Effector memory CD8-positive, alpha-beta T cell (primary cell): ENCODE results near the gene DNAH6.
"Not testable (repeated sequence)": the region's sequence is repeated elsewhere in the genome, so short reads cannot be mapped to it uniquely, and the experiment has no call there.

ENCODE experiments used
- ATAC-seq: fragments of 150-1000 bp; cut with Tn5 transposase; replicated peaks from 2 replicates; pipeline ENCODE4 v1.10.0; 2021; ENCODE audit warnings: mild to moderate bottlenecking, moderate library complexity
- DNase-seq, 3 experiments: peaks; one replicate each; pipeline ENCODE4 v3.0.0; 2021
- H3K27ac Mint-ChIP-seq, 2 donors: one replicate each; pipeline ENCODE4 v1.8.0; 2022; ENCODE audit warnings: mild to moderate bottlenecking in 2 of 2, mixed read lengths in 2 of 2, moderate library complexity in 2 of 2
- H3K27me3 Mint-ChIP-seq, 2 donors: one replicate each; pipeline ENCODE4 v1.8.0; 2022; ENCODE audit warnings: mixed read lengths in 2 of 2
- H3K36me3 Mint-ChIP-seq: one replicate; pipeline ENCODE4 v1.8.0; 2022; ENCODE audit warnings: mild to moderate bottlenecking, moderate library complexity, mixed read lengths; ENCODE audit not compliant: insufficient read depth
- H3K4me1 Mint-ChIP-seq, 2 donors: one replicate each; pipeline ENCODE4 v1.8.0; 2022; ENCODE audit warnings: low read depth in 2 of 2, mixed read lengths in 2 of 2
- H3K4me3 Mint-ChIP-seq, 2 donors: one replicate each; pipeline ENCODE4 v1.8.0; 2022; ENCODE audit warnings: mild to moderate bottlenecking in 2 of 2, mixed read lengths in 2 of 2, moderate library complexity in 2 of 2
- H3K9me3 Mint-ChIP-seq, 2 donors: one replicate each; pipeline ENCODE4 v1.8.0; 2022; ENCODE audit warnings: mixed read lengths in 2 of 2

The DNAH6 gene

DNA sequence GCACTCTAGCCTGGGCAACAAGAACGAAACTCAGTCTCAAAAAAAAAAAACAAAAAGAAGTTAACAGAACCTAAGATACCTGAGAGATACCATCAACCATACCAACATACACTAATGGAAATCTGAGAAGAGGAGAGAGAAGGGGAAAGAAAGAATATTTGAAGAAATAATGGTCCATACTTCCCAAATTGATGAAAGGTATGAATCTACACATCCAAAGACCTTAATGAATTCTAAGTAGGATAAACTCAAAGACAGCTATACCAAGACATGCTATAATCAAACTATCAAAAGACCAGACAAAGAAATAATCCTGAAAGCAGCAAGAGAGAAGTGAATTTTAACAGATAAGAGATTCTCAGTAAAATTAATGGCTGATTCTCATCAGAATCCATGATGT is 255.0 kb downstream of the DNAH6 start:
- Mint-ChIP-seq H3K27me3 (no peaks in the 10 kb centered on the region), H3K4me1 (peaks cover 0 to 5% of the 10 kb centered on the region in 2 donors), H3K27ac (no peak overlapping the region), H3K9me3 (peaks cover 8 to 25% of the 10 kb centered on the region in 2 donors), H3K36me3 (no peaks in the 10 kb centered on the region), H3K4me3 (no peak overlapping the region)
- no peak for DNase-seq
- no peak for ATAC-seq

DNA sequence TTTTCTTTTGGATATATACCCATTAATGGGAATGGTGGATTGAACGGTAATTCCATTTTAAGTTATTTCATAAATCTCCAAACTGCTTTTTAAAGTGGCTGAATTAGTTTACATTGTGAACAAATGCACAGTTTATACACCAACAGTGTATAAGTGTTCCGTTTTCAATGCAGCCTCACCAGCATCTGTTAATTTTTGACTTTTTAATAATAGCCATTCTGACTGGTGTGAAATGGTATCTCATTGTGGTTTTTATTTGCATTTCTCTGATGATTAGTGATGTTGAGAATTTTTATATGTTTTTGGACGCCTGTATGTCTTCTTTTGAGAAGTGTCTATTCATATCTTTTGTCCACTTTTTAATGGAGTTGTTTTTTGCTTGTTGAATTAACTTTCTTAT is 257.3 kb downstream of the DNAH6 start:
- not testable (repeated sequence) for H3K4me1 Mint-ChIP-seq, H3K4me3 Mint-ChIP-seq, H3K36me3 Mint-ChIP-seq, ATAC-seq, H3K27ac Mint-ChIP-seq, DNase-seq, H3K27me3 Mint-ChIP-seq
- peaks cover 8 to 25% of the 10 kb centered on the region in 2 donors for H3K9me3 Mint-ChIP-seq

- Mint-ChIP-seq H3K4me3 (no peak overlapping the region), H3K4me1 (peaks cover 26 to 29% of the 10 kb centered on the region in 2 donors), H3K9me3 (peaks cover 6 to 22% of the 10 kb centered on the region in 2 donors), H3K27ac (no peak overlapping the region), H3K27me3 (no peaks in the 10 kb centered on the region), H3K36me3 (peaks cover 3% of the 10 kb centered on the region)
- ATAC-seq (no peak), DNase-seq (no peak)
Observed at GRCh38 chr2:84776011-84776410, 259.7 kb downstream of the DNAH6 start.

GRCh38 chr2:84778911-84779690 is 262.8 kb downstream of the DNAH6 start:
- H3K4me1 Mint-ChIP-seq: peaks cover 50 to 54% of the 10 kb centered on the region in 2 donors
- H3K27me3 Mint-ChIP-seq: no peaks in the 10 kb centered on the region
- H3K36me3 Mint-ChIP-seq: peaks cover 4% of the 10 kb centered on the region
- DNase-seq (no peak), ATAC-seq (peak; percentile 6)
- peaks cover 3 to 16% of the 10 kb centered on the region in 2 donors for H3K9me3 Mint-ChIP-seq
- H3K27ac Mint-ChIP-seq: peak overlapping the region; percentile 53 to 84
- peak overlapping the region; percentile 28 to 31 for H3K4me3 Mint-ChIP-seq

GRCh38 chr2:84779781-84780180 is 263.5 kb downstream of the DNAH6 start:
- Mint-ChIP-seq H3K4me3 (peak overlapping the region; percentile 11 to 24), H3K4me1 (peaks cover 55 to 59% of the 10 kb centered on the region in 2 donors), H3K36me3 (peaks cover 4% of the 10 kb centered on the region), H3K9me3 (peaks cover 3 to 10% of the 10 kb centered on the region in 2 donors), H3K27me3 (no peaks in the 10 kb centered on the region), H3K27ac (peak overlapping the region; percentile 53 to 84)
- DNase-seq: no peak
- ATAC-seq: no peak

GRCh38 chr2:84781942-84782716 is 265.8 kb downstream of the DNAH6 start:
- peaks cover 2 to 8% of the 10 kb centered on the region in 2 donors for H3K9me3 Mint-ChIP-seq
- DNase-seq (peak; percentile 42 to 47 (median 44)), ATAC-seq (peak; percentile 83)
- peak overlapping the region; percentile 64 to 84 for H3K27ac Mint-ChIP-seq
- peak overlapping the region; percentile 53 to 62 for H3K4me3 Mint-ChIP-seq
- H3K4me1 Mint-ChIP-seq: peaks cover 56 to 66% of the 10 kb centered on the region in 2 donors
- peaks cover 4% of the 10 kb centered on the region for H3K36me3 Mint-ChIP-seq
- no peaks in the 10 kb centered on the region for H3K27me3 Mint-ChIP-seq

DNA sequence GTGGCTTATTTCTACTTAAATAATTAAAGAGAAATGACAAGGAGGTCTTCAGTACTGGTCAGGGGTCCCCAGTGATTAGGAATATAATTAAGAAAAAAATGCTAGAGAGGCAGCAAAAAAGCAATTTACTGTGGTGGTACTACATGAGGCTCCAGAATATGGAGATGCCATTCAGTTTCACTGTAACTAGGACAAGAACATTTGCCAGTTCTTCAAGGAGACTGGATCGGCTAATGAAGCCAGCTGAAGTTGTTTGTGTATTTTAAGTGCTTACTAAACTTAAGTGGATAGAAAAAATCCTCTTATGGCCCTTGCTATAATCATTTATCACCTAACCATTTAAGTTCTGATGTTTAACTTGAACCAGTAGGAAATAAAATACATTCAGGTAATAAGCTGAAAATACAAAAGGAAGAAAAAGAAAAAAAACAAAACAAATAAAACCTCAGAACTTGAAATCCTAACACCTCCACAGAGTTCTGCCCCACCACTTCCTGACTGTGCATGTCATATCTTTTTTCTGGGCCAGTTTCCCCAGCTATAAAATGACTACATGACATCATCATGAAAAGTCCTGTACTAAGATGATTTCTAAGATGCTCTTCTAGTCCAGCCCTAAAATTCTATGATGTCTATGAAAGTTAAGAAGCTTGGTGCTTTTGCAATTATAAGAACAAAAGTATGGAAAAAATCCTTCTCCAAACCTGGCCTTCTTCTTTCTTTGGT is 266.6 kb downstream of the DNAH6 start:
- Mint-ChIP-seq H3K27me3 (no peaks in the 10 kb centered on the region), H3K9me3 (peaks cover 2 to 8% of the 10 kb centered on the region in 2 donors), H3K4me1 (peaks cover 58 to 70% of the 10 kb centered on the region in 2 donors), H3K27ac (peak overlapping the region; percentile 64 to 84), H3K36me3 (peaks cover 4% of the 10 kb centered on the region), H3K4me3 (peak overlapping the region; percentile 53 to 62)
- ATAC-seq (peak; percentile 87), DNase-seq (peak; percentile 44 to 46 (median 44))

GRCh38 chr2:84785950-84786349 is 269.7 kb downstream of the DNAH6 start:
- peaks cover 2% of the 10 kb centered on the region for H3K36me3 Mint-ChIP-seq
- no peak overlapping the region for H3K27ac Mint-ChIP-seq
- H3K4me1 Mint-ChIP-seq: peaks cover 32 to 42% of the 10 kb centered on the region in 2 donors
- DNase-seq: no peak
- ATAC-seq: no peak
- no peak overlapping the region for H3K4me3 Mint-ChIP-seq
- H3K9me3 Mint-ChIP-seq: peaks cover 2 to 8% of the 10 kb centered on the region in 2 donors
- no peaks in the 10 kb centered on the region for H3K27me3 Mint-ChIP-seq

- Mint-ChIP-seq H3K27ac (no peak overlapping the region), H3K36me3 (no peaks in the 10 kb centered on the region), H3K9me3 (peaks cover 2 to 8% of the 10 kb centered on the region in 2 donors), H3K27me3 (no peaks in the 10 kb centered on the region), H3K4me1 (peaks cover 27 to 35% of the 10 kb centered on the region in 2 donors), H3K4me3 (no peak overlapping the region)
- DNase-seq (no peak), ATAC-seq (no peak)
Observed at GRCh38 chr2:84786601-84787000, 270.3 kb downstream of the DNAH6 start.

DNA sequence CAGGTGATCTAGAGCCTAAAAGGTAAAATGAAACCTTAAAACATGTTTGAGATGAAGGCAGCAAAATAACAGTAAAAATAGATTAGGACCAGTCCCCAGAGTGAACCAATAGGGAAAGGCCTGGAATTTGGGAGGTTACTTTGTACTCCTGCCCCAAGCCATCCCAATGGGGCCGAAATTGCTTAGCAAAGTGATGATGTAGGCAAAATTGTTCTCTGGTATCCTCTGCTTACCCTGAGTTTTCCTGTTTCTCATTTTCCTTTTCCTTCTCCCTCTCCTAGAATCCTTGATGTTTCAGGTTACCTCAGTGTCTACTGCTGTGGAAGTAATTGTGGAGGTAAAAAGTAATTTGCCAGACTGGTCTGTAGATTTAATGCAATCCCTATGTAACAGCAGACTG is 271.7 kb downstream of the DNAH6 start:
- H3K4me1 Mint-ChIP-seq: peaks cover 17 to 21% of the 10 kb centered on the region in 2 donors
- no peak overlapping the region for H3K4me3 Mint-ChIP-seq
- no peaks in the 10 kb centered on the region for H3K27me3 Mint-ChIP-seq
- no peak for ATAC-seq
- no peaks in the 10 kb centered on the region for H3K36me3 Mint-ChIP-seq
- peaks cover 2 to 8% of the 10 kb centered on the region in 2 donors for H3K9me3 Mint-ChIP-seq
- DNase-seq: no peak
- peak overlapping the region in 1 of 2 donors; percentile 52 for H3K27ac Mint-ChIP-seq

GRCh38 chr2:84788498-84788897 is 272.2 kb downstream of the DNAH6 start:
- H3K9me3 Mint-ChIP-seq: peaks cover 2 to 5% of the 10 kb centered on the region in 2 donors
- H3K27me3 Mint-ChIP-seq: no peaks in the 10 kb centered on the region
- H3K36me3 Mint-ChIP-seq: no peaks in the 10 kb centered on the region
- DNase-seq (no peak), ATAC-seq (no peak)
- H3K4me3 Mint-ChIP-seq: no peak overlapping the region
- H3K4me1 Mint-ChIP-seq: peaks cover 13 to 19% of the 10 kb centered on the region in 2 donors
- H3K27ac Mint-ChIP-seq: no peak overlapping the region

DNA sequence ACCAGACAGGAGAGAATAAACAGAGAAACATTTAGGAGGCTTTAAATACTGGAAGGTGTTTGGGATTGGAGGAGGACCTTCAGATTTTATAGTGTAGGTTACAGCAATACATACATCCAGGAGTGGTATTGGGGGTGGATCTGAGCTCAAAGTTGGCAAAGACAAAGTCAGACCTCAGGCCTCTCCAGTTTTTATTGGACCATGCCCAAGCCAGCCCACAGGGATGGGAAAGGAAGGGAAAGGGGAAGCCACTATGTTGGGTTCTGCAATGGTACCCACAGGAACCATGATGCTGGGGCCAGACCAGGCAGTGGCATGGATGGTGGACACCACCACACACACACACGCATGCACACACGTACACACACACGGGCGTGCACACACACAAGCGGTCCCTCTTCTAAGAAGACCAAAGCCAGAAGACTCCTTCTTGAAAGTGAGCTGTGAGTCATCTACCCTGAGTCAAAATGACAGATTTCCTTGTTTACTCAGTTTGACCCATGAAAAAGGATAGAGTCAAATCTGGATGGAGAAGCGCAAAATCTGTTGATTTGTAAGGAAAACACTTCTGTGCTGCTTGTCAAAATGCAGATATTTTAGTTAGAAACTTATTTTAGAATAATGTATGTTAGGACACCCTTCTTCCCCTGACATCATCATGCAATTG is 276.7 kb downstream of the DNAH6 start:
- no peaks in the 10 kb centered on the region for H3K36me3 Mint-ChIP-seq
- H3K27ac Mint-ChIP-seq: no peak overlapping the region
- ATAC-seq: no peak

DNA sequence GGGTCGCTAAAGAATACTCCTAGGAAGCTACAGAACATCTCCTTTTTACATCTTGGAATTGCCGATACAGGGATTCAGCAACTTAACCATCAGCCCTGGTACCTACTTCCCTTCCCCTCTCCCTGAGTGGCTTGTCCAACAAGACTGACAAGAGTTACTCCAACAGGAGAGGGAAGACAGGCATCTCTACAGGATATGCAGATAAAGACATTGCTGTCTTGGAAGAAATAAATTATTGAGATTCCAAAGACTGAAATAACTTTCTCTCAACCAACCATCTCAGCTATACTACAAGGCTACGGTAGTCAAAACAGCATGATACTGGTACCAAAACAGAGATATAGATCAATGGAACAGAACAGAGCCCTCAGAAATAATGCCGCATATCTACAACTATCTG is 277.3 kb downstream of the DNAH6 start:
- DNase-seq (no peak), ATAC-seq (no peak)
- Mint-ChIP-seq H3K27ac (no peak overlapping the region), H3K9me3 (no peaks in the 10 kb centered on the region), H3K27me3 (no peaks in the 10 kb centered on the region), H3K36me3 (no peaks in the 10 kb centered on the region), H3K4me3 (no peak overlapping the region), H3K4me1 (peaks cover 0 to 8% of the 10 kb centered on the region in 2 donors)

More for the DNA sequence above, 276.7 kb downstream of the DNAH6 start:
- no peak for DNase-seq
- Mint-ChIP-seq H3K9me3 (no peaks in the 10 kb centered on the region), H3K4me3 (no peak overlapping the region), H3K4me1 (peaks cover 0 to 2% of the 10 kb centered on the region in 2 donors), H3K27me3 (no peaks in the 10 kb centered on the region)
